ENCODE measurements around the gene IL17RB.

Gene IL17RB

DNA sequence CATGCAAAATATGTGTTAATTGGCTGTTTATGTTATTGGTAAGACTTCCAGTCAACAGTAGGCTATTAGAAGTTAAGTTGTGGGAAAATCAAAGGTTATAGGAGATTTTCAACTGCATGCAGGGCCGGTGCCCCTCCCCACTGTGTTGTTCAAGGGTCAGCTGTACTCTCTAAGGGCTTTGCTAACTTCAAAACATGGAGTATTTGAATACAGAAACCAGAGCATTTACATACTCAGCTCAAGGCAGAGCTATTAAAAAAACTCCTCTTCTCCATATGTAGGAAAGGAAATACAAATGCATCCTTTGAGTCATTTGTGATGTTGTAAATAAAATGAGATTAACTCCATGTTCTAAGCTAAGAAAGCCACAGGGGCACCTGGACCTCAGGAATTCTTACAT lies 16.8 kb downstream of the IL17RB start:
- DNase-seq: no peak

DNA sequence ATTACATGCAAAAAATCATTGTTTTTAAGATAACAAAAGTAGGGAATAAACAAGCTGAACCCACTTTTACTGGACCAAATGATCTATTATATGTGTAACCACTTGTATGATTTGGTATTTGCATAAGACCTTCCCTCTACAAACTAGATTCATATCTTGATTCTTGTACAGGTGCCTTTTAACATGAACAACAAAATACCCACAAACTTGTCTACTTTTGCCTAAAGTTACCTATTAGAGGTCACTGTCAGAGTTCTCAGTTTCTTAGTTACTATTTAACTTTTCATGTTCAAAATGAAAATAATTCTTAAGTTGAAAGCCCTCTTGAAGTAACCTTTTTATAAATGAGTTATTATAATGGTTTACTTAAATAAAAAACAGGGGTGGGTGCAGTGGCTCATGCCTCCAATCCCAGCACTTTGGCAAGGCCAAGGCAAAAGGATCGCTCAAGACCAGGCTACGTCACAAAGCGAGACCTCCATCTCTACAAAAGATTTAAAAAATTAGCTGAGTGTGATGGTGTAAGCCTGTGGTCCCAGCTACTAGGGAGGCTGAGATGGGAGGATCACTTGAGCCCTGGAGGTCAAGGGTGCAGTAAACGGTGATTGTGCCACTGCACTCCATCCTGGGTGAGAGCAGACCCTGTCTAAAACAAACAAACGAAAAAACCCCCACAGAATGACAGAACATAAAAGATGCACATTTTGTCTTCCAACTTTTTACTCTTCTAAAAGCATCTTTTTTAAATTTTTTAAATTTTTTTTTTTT lies 19.5 kb downstream of the IL17RB start:
- no peak for DNase-seq

DNA sequence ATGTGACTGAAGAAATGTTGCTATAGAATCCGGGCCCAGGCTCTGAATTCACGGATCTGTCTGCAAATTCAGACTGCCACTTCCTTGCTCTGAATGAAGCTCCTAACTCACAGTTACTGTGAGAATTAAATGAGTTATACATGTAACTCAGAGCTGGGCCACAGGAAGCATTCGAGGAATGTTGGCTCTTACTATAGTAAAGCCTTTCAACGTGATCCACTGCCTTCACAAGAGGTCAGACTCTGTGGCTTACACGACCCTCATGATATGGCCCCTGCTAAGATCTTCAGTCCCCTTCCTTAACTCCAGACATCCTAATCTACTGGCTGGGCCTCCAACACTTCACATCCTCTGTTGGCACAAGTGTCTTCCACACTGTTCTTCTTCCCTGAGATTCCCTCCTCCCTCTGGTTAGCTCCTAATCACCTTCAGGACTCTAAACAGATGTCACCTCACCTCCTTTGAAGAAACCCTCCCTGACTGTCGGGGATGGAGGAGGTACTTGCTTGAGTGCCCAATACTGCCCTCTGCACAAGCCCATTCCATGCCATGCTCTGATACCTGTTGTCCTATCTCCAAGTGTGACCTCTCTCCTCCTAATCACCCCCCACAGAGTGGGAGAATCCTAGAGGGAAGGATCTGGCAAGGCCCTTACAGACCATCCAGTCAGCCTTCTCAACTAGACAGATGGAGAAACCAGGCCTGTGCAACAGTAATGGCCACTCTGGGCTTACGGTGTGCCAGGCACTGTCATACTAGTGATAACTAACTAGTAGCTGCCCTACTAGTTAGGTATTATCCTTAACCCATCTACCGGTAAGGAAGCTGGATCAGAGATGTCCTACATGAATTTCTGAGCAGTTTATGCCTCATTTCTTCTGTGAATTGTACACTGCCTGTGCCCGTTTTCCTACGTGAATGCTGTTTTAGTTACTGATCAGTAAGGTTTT lies 34.3 kb downstream of the IL17RB start:
- DNase-seq: no peak

DNA sequence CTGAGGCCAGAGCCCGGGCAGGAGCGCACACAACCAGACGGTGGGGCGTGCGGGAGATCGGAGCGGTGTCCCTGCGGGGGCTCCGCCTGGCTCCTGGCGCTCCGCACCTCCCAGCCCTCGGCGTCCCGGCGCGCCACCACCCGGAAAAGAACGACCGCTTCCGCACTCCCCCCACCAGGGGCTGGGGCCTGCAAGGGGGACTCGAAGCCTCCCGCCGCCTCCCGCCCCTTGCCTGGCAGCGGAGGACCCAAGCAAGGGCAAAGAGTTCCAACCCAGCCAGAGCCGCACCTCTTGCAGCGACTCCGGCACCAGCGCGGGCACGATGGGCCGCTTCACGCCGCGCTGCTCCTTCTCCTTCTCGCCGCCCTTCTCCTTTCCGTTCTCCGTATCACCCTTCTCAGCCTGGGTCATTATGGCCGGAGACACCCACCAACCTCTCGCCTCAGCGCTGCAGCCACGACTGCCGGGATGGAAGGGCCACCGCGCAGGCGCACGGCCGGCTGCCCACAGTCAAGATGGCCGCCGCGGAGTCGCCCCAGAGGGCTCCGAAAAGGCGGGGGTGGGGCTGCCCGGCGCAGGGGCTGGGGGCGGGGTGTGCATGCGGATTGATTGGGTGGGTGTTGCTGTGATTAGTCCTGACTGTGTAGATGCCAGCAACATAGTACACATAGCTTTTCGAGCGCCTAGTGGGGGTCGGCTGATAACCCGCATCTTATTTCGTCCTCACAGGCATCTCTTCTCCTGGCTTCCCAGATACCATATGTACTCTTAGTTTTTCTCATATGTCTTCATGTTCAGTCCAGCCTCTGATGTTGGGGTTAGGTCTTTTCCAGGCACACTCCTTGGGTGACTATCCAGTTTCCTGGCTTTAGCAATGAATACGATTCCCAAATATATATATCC lies 35.6 kb downstream of the IL17RB start, which contains the start of gene ACTR8:
ACTR8 (minus strand) TSS at position 462 of the 903 bp plus-strand sequence; CDS start at position 411, 51 bp downstream.
- DNase-seq: peak; percentile 73

DNA sequence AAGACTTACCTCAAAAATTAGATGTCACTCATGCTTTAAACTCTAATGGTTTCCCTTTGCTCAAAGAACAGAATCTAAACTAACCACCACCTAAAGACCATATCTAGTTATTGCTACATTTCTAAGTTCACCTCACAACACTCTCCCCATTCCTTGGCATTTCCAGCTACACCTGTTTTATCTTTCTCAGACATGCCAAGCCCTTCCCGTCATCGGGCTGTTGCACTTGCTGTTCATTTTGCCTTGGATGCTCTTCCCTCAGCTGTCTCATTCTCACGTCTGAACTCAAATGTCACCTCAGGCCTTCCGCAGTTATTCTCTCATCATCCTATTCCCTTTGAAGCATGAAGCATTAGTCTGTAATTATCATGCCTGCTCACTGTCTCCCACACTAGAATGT lies 36.6 kb downstream of the IL17RB start:
- DNase-seq: no peak

DNA sequence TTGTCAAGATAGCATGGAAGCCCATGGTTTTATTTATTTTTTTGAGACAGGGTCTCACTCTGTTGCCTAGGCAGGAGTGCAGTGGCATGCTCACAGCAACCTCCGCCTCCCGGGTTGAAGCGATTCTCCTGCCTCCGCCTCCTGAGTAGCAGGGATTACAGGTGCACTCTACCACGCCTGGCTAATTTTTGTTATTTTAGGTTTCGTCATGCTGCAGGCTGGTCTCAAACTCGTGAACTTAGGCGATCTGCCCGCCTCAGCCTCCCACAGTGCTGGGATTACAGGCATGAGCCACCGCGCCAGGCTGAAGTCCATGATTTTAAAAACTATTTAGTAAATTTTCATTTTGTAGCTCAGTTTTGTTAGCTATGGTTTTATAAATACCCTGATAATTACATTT lies 38.3 kb downstream of the IL17RB start:
- DNase-seq: no peak

DNA sequence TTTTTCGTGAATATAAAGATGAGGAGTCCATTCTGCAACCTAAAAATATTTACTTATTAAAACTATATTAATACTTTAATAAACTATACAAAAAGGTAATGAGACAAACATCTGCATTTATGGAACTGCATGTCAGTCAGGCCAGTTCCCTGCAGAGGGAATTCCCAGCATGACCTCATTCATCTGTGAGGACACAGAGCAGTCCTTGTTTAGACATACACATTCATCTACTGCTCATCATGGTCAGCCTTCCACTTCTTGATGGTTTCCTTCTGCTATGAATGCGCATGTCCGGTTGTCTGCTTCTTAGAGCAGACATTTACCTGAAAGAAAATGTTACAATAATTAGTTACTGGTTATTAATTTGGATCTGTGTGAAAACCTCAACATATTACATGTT lies 38.9 kb downstream of the IL17RB start:
- no peak for DNase-seq

DNA sequence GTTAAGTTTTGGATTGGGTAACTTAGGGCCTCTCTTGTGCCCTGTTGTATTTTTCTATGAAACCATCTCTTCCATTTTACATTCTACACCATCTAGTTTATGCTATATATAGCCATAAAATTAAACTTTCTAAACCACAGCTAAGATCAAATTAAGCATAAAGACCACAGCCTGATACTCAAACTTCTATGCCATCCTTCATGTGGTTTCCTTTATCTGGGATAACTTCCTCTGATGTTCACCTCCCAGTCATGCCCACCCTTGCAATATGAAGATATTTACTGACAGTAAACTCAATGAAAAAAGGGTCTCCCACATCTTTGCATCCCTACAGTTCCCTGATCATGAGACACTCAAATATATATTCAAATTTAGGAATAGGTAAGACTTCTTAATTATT lies 41.1 kb downstream of the IL17RB start:
- no peak for DNase-seq

DNA sequence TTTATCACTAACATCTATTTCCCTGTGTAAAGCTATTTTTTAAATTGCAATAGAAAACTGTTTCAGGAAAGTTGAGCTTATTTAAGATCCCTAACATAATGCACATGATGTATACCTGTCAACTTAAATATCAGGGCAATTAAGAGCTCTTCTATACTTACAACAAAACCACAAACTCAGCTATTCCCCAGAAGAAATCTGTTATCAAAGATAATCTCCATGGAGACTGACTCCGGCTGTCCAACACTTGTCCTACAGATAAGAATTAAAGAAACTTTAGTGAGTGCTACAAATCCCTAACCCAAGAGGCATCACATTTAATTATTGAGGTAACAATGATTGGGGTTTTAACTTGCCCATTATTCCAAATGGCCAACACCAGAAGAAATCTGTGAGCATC lies 41.9 kb downstream of the IL17RB start:
- DNase-seq: no peak

DNA sequence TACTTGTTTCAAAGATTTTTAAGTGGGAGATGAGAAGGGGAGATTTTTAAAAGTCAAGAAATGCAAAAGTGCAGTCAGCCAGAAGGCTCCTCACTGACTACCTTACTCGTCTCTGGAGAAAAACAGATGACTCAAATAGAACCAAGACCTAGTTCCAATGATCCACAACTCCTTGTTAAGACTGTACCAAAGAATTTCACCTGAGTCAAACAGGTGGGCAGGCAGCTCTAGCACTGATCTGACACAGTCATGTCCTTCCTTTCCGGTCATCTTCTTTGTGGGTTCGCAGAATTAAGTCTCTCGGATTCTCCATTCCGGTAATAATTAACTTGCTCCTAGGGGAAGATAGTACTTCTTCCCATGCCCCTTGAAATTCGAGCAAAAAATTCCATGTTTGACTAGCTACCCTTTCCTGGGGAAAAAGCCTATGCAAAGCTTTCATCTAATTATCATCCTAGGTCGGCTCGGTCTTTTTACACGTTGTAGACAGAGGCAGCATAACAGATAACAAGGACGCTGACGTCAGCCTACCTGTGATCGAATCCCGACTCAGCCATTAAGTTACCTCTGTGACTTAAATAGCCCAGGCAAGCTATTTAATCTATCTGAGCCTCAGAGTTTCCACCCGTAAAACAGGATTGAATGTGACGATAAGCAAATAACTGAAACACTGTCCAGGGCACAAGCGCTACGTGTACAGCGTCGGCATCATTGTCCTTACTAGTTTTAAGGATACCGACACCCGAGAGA lies 44.5 kb downstream of the IL17RB start:
- DNase-seq: no peak

DNA sequence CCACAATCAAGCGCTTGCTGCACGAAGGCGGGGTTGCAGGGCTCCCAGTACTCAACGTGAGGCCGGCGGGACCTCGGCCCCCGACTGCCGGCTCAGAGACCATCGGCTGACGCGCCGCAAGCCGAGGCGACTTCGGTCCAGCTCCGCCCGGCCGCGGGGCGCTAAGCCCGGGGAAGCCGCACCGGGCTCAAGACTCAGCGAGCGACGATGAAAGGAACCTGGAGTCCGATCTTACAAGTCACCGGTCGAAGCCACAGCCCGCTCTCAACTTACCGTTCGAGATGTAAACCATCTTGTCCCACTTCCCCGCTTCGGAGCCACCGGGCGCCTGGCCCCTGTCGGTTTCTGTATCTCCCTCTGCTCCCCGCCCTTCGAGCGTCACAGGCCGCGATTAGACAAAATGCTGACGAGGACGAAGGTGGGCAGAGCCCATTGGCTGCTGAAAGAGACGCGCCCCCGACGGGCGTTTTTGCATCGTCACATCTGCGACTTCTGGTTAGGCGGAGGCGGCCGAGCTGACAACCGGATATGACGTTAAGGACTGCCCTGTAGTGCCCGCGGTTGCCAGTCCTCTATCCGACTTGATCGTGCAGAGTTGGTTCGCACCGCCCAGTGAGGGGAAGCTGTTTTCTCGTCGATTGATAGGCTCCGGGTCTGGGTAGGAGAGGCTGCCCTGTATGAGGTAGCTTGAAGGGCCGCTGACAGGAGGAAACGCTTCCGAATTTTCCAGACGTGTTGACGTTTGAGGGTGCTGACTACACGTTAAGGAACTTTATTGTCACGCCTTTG lies 45.3 kb downstream of the IL17RB start, which contains the start of gene SELENOK:
SELENOK (minus strand) TSS at position 363 of the 789 bp plus-strand sequence.
- peak; percentile 96 for DNase-seq

DNA sequence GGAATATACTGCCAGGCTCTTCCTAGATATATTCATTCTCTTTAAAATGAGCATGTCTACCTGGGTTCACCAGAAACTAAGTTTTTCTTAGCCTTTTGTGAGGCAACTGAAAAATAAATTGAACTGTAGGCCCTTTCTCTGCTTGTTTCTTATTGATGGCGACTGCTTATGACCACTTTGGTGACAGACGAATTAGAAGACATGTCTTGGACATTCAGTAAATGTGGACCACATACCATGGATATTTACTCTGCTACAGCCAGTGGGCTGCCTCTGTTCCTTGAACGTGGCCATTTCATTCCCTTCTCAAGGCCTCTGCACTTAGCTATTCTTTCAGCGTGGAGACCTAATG lies 45.9 kb downstream of the IL17RB start:
- DNase-seq: no peak

DNA sequence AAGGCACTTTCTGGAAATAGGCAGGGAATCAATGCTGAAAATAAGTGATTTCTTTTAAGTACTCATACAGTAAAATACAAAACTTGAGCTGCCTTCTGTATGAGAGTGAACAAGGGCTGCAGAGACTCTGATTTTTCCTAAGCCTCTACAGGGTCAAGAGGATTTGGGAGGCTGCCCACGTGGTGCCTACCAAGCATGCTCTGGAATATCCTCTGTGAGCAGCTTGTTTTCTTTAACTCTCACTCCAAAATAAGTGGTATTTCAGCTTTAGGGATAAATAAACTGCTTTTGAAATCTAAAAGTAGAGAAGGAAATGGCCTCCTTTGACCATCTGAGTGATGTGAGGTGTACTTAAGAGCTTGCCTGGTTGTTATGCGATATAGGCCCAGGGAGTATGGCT lies 53.4 kb downstream of the IL17RB start:
- no peak for DNase-seq

DNA sequence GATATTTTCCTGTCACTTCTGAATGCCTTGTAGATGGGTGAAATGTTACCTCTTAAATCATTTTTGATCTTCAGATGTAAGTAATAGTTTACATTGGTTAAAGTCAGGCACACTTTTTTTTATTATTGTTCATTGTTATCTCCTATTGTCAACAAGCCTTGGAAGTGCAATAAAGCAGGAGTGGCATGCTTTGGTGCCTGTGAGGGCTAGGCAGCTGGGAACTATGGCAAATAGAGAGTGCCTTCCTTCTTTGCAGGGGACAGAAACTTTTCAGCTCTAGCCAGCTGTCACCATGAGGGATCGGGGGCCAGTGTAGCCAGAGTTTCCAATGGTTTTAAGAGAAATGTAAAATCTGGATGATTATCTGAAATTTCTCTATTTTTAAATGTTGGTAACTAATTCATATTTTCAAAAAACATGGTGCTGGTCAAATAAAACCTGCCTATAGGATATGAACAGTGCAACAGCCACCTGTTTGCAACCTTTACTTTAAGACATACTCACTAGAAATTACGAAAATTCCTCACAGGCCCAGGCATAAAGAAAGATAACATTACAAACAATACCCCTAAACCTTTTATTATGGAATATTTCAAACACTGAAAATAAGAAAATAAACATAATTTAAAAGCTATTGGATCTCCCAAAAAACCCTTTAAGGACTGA lies 54.4 kb downstream of the IL17RB start:
- DNase-seq: no peak

DNA sequence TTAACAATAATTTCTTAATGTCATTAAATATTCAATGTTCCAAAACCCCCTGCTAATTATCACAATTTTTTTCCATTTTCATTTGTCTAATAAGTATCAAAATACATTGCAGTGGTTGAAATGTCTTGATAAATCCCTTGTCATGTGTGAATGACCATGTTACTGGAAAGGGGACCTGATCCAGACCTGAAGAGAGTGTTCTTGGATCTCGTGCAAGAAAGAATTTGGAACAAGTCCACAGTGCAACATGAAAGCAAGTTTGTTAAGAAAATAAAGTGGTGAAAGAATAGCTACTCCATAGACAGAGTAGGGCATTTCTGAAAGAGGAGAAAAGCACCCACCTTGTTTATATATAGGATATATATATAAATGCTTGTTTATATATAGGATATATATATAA lies 55.7 kb downstream of the IL17RB start:
- no peak for DNase-seq

DNA sequence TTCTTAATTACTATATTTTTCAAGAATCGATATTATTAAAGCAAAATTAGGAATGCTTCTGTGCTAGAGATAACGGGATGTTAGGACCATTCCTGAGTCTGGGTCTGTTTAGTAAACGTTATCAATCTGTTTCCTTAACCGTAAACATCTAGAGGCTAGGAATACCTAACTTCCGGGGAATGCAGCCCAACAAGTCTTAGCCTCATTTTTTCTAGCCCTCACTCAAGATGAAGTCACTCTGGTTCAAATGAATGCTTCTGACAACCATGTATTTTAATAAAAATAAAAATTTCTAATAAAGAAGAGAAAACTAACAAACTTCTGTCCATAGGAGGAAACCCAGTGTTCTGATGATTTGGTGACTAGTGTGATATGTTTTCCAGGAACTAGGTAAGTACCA lies 56.3 kb downstream of the IL17RB start:
- no peak for DNase-seq

DNA sequence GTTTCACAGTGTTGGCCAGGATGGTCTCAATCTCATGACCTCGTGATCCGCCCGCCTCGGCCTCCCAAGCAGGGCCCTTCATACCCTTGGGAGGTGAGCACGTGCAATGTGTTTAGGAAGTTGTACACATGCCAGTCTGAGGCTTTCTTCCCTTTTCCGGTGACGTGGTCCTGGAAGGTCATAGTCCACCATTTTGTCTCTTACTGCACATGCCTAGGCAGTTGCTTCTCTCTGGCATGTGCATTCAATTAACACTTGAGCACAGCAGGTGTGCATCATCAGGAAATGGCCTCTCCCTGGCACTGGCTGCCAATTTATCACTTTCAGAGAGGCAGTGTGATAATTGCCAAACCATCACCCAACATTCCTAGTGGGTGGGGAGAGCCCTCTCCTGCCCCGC lies 67.0 kb downstream of the IL17RB start:
- no peak for DNase-seq

Data from NCI-H1092 treated with DMSO at 0.1 percent for 48 hours (cell line).